ENCODE measurements around the gene TSPAN13.

DNA sequence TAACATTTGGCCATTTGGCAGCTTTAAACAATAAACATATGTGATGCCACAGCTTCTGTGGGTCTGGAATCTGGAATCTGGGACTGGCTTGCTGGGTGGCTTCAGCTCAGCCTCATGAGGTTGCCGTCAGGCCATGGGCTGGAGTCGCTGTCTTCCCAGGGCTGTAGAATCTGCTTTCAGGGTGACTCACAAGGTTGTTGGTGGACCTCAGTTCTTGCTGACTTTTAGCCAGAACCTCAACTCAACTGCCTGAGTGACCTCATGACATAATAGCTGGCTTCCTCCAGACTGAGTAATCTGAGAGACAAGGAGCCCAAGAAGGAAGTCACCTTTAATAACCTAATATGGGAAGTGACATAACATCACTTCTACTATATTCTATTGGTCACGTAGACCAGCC, 44.6 kb upstream of the TSPAN13 start:
- TF ChIP-seq, protein P1, sequence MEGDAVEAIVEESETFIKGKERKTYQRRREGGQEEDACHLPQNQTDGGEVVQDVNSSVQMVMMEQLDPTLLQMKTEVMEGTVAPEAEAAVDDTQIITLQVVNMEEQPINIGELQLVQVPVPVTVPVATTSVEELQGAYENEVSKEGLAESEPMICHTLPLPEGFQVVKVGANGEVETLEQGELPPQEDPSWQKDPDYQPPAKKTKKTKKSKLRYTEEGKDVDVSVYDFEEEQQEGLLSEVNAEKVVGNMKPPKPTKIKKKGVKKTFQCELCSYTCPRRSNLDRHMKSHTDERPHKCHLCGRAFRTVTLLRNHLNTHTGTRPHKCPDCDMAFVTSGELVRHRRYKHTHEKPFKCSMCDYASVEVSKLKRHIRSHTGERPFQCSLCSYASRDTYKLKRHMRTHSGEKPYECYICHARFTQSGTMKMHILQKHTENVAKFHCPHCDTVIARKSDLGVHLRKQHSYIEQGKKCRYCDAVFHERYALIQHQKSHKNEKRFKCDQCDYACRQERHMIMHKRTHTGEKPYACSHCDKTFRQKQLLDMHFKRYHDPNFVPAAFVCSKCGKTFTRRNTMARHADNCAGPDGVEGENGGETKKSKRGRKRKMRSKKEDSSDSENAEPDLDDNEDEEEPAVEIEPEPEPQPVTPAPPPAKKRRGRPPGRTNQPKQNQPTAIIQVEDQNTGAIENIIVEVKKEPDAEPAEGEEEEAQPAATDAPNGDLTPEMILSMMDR (IDR thresholded peaks at IDR 0.05), result no peak
- TF ChIP-seq POLR2AphosphoS5 (IDR thresholded peaks at IDR 0.05), result no peak
